ENCODE results near the gene AASDH.
"Not testable (repeated sequence)": the region's sequence is repeated elsewhere in the genome, so short reads cannot be mapped to it uniquely, and the experiment has no call there.

Gene AASDH

DNA sequence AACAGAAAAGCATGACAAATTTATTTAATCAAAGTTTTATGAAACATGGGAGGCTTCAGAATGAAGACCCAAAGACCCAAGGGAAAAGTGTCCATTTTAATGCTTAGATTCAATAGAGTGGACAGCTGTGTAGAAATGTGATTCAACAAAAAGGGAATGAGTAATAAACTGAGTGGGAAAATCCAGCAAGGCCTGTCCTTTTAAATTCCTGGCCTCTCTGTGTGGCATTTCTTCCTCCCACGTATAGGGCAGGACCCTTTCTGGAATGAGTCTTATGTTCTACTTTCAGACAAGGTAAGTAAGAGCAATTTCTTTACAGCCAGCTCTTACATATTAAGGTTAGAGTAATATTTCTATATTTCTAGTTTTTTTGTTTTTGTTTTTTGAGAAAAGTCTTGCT lies 14.5 kb downstream of the AASDH start:
- no peak overlapping the region for H3K27ac ChIP-seq
- TF ChIP-seq, protein P1, sequence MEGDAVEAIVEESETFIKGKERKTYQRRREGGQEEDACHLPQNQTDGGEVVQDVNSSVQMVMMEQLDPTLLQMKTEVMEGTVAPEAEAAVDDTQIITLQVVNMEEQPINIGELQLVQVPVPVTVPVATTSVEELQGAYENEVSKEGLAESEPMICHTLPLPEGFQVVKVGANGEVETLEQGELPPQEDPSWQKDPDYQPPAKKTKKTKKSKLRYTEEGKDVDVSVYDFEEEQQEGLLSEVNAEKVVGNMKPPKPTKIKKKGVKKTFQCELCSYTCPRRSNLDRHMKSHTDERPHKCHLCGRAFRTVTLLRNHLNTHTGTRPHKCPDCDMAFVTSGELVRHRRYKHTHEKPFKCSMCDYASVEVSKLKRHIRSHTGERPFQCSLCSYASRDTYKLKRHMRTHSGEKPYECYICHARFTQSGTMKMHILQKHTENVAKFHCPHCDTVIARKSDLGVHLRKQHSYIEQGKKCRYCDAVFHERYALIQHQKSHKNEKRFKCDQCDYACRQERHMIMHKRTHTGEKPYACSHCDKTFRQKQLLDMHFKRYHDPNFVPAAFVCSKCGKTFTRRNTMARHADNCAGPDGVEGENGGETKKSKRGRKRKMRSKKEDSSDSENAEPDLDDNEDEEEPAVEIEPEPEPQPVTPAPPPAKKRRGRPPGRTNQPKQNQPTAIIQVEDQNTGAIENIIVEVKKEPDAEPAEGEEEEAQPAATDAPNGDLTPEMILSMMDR (IDR thresholded peaks at IDR 0.05): no peak
- intact Hi-C loops (cut with DNase I; ENCODE audit: low total_unique reads): no loop called here

DNA sequence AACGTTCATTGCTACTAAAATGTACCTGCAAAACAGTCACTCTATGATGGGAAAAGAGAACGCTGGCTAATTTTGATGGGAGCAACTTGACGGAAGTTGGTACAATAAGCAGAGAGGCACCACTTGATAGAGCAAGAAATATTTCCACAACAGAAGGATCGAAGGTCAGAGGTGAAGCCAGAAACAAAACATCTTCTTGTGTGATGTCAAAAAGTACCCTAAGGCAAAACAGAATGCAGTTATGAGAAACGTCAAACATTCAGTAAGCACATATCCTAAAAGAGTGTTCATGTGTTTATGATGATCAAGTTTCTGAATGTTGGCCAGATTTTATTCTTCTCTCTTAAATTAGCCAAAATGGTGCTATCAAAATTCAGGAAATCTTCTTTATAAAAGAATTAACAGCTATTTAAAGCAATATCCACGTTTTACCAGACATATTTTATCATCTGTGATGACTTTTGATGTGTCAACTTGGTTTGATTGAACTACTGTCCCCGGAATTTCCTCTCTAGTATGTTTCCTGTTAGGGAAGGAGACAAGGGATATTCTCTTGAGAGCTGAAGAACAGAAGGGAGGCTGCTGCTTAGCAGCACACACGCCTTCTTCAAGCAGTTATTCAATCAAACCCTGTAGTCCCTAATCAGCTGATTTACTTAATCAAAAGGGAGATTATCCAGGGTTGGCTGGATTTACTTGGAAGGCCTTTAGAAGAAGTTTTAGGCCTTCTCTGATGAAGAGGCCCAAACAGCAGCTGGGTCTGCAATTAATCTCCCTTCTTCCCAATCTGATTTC lies 15.7 kb downstream of the AASDH start:
- Histone ChIP-seq H3K36me3 (peaks cover 15 to 24% (median 17%) of the 10 kb centered on the region in 3 donors), H3K27me3 (no peaks in the 10 kb centered on the region), H3K4me1 (no peaks in the 10 kb centered on the region), H3K9me3 (no peaks in the 10 kb centered on the region), H3K27ac (no peak overlapping the region), H3K4me3 (no peak overlapping the region)
- intact Hi-C loops (cut with DNase I; ENCODE audit: low total_unique reads): no loop called here
- TF ChIP-seq, protein P1 (IDR thresholded peaks at IDR 0.05): no peak
- DNase-seq: no peak

More for the DNA sequence above, 14.5 kb downstream of the AASDH start:
- no peaks in the 10 kb centered on the region for H3K27me3 ChIP-seq
- no peaks in the 10 kb centered on the region for H3K4me1 ChIP-seq
- H3K9me3 ChIP-seq: no peaks in the 10 kb centered on the region
- peaks cover 15 to 24% (median 17%) of the 10 kb centered on the region in 3 donors for H3K36me3 ChIP-seq
- H3K4me3 ChIP-seq: no peak overlapping the region
- DNase-seq: no peak

DNA sequence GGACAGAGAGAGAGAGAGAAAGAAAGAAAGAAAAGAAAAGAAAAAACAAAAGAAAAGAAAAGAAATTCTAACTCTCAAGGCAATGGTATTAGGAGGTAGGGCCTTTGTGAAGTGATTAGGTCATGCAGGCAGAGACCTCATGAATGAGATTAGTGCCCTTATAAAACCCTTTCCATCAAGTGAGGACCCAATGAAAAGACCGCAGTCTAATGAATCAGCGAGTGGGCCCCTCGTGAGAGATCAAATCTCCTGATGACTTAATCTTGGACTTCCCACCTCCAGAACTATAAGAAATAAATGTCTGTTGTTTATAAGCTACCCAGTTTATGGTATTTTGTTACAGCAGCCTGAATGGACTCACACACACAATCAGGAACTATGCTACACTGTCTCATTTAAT lies 16.9 kb downstream of the AASDH start:
- no peak for DNase-seq
- peaks cover 15 to 24% (median 17%) of the 10 kb centered on the region in 3 donors for H3K36me3 ChIP-seq
- intact Hi-C loops (cut with DNase I; ENCODE audit: low total_unique reads): no loop called here
- H3K27me3 ChIP-seq: no peaks in the 10 kb centered on the region
- H3K9me3 ChIP-seq: no peaks in the 10 kb centered on the region
- no peak overlapping the region for H3K27ac ChIP-seq
- no peaks in the 10 kb centered on the region for H3K4me1 ChIP-seq
- TF ChIP-seq, protein P1 (IDR thresholded peaks at IDR 0.05): no peak
- H3K4me3 ChIP-seq: no peak overlapping the region

DNA sequence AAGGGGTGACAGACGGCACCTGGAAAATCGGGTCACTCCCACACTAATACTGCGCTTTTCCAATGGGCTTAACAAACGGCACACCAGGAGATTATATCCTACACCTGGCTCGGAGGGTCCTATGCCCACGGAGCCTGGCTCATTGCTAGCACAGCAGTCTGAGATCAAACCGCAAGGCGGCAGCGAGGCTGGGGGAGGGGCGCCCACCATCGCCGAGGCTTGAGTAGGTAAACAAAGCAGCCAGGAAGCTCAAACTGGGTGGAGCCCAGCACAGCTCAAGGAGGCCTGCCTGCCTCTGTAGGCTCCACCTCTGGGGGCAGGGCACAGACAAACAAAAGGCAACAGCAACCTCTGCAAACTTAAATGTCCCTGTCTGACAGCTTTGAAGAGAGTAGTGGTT lies 24.3 kb downstream of the AASDH start:
- intact Hi-C loops (cut with DNase I; ENCODE audit: low total_unique reads); H3K27me3 ChIP-seq: not testable (repeated sequence)
- H3K36me3 ChIP-seq: peaks cover 7 to 12% (median 7%) of the 10 kb centered on the region in 3 donors

DNA sequence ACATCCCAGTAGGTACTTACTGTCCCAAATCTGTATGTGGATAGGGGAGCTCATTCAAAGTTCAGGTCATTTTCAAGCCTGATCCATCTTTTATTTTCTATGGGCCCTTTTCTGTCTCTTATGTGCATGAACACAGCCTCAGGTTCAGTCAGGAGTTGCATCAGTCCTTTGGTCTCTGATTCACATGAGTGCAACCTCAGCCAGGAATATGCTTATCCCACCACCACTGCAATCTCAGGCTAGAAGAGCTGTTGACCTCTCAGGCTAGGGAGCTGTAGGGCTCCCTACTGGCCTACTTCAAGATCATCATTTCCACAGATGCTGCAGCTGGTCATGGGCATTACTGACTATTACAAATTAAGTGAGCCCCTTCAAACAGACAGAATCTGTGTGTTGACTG lies 27.2 kb downstream of the AASDH start:
- TF ChIP-seq, protein P1 (IDR thresholded peaks at IDR 0.05): no peak
- Histone ChIP-seq H3K4me1 (no peaks in the 10 kb centered on the region), H3K27ac (no peak overlapping the region), H3K9me3 (no peaks in the 10 kb centered on the region), H3K27me3 (no peaks in the 10 kb centered on the region), H3K36me3 (peaks cover 7 to 12% (median 11%) of the 10 kb centered on the region in 3 donors), H3K4me3 (no peak overlapping the region)
- DNase-seq: no peak
- intact Hi-C loops (cut with DNase I; ENCODE audit: low total_unique reads): no loop called here

More for the DNA sequence above, 24.3 kb downstream of the AASDH start:
- not testable (repeated sequence) for H3K27ac ChIP-seq, H3K4me3 ChIP-seq, H3K4me1 ChIP-seq, DNase-seq, H3K9me3 ChIP-seq

DNA sequence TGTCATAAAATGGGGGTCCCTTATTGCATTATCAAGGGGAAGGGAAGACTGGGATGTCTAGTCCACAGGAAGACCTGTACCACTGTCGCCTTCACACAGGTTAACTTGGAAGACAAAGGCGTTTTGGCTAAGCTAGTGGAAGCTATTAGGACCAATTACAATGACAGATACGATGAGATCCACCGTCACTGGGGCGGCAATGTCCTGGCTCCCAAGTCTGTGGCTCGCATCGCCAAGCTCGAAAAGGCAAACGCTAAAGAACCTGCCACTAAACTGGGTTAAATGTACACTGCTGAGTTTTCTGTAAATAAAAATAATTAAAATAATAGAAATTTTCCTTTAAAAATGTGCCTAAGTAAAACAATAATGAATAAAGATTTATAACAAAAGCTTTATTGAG lies 30.6 kb downstream of the AASDH start:
- TF ChIP-seq, protein P1 (IDR thresholded peaks at IDR 0.05): no peak
- H3K36me3 ChIP-seq: peaks cover 7 to 26% (median 8%) of the 10 kb centered on the region in 3 donors
- intact Hi-C loops (cut with DNase I; ENCODE audit: low total_unique reads): no loop called here

More for the DNA sequence above, 30.6 kb downstream of the AASDH start:
- H3K4me3 ChIP-seq: no peak overlapping the region
- no peak for DNase-seq
- H3K4me1 ChIP-seq: no peaks in the 10 kb centered on the region
- H3K9me3 ChIP-seq: no peaks in the 10 kb centered on the region
- no peaks in the 10 kb centered on the region for H3K27me3 ChIP-seq
- H3K27ac ChIP-seq: no peak overlapping the region
